ENCODE measurements around the gene CORO2A. TPM values are rescaled to one million over a fixed set of nuclear protein-coding genes. Genes with fewer than 3 reads are reported as not detected.
"Not testable (repeated sequence)": the region's sequence is repeated elsewhere in the genome, so short reads cannot be mapped to it uniquely, and the experiment has no call there.

Gene CORO2A
- total RNA-seq, 6 experiments from 2014 or later, result 0.84 to 2.4 (median 1.1) TPM

- H3K4me3 Mint-ChIP-seq, result no peak overlapping the region
- H3K4me1 Mint-ChIP-seq (ENCODE audit: low read depth), result no peaks in the 10 kb centered on the region
- DNase-seq, result no peak
- H3K36me3 Mint-ChIP-seq (ENCODE audit: low read depth), result peaks cover 7% of the 10 kb centered on the region; the same call in 1 of the 2 replicates
- H3K27ac Mint-ChIP-seq, result no peak overlapping the region
- TF ChIP-seq, protein P1, sequence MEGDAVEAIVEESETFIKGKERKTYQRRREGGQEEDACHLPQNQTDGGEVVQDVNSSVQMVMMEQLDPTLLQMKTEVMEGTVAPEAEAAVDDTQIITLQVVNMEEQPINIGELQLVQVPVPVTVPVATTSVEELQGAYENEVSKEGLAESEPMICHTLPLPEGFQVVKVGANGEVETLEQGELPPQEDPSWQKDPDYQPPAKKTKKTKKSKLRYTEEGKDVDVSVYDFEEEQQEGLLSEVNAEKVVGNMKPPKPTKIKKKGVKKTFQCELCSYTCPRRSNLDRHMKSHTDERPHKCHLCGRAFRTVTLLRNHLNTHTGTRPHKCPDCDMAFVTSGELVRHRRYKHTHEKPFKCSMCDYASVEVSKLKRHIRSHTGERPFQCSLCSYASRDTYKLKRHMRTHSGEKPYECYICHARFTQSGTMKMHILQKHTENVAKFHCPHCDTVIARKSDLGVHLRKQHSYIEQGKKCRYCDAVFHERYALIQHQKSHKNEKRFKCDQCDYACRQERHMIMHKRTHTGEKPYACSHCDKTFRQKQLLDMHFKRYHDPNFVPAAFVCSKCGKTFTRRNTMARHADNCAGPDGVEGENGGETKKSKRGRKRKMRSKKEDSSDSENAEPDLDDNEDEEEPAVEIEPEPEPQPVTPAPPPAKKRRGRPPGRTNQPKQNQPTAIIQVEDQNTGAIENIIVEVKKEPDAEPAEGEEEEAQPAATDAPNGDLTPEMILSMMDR (IDR thresholded peaks at IDR 0.05), result no peak
- peaks cover 1% of the 10 kb centered on the region; the same call in 1 of the 2 replicates for H3K27me3 Mint-ChIP-seq (ENCODE audit: insufficient read depth)
- no peaks in the 10 kb centered on the region for H3K9me3 Mint-ChIP-seq
These were observed 97.0 kb downstream of the CORO2A start for GRCh38 chr9:98095401-98095800.

DNA sequence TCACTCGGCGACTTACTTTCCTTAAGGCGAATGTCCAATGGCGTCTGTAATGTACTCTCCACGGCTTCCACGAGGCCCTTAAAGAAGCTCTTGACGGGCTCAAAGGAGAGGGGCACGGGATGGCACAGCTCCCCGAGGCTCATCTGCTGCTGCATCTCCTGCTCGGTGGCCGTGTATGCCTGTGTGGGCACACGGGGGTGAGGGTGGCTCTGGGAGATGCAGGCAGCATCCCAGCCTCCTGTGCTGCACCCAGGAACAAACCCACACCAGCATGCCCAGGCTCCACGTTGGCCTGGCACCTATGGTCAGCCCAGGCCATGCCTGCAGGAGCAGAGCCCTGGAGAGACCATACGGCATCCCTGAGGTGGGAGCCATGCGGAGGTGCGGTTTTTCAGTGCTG lies 97.6 kb downstream of the CORO2A start:
- Mint-ChIP-seq H3K36me3 (ENCODE audit: low read depth) (peaks cover 7% of the 10 kb centered on the region; the same call in 1 of the 2 replicates), H3K27ac (no peak overlapping the region), H3K4me1 (ENCODE audit: low read depth) (no peaks in the 10 kb centered on the region), H3K9me3 (no peaks in the 10 kb centered on the region), H3K4me3 (no peak overlapping the region), H3K27me3 (ENCODE audit: insufficient read depth) (peaks cover 1% of the 10 kb centered on the region; the same call in 1 of the 2 replicates)
- DNase-seq, result no peak
- TF ChIP-seq, protein P1 (IDR thresholded peaks at IDR 0.05), result no peak

DNA sequence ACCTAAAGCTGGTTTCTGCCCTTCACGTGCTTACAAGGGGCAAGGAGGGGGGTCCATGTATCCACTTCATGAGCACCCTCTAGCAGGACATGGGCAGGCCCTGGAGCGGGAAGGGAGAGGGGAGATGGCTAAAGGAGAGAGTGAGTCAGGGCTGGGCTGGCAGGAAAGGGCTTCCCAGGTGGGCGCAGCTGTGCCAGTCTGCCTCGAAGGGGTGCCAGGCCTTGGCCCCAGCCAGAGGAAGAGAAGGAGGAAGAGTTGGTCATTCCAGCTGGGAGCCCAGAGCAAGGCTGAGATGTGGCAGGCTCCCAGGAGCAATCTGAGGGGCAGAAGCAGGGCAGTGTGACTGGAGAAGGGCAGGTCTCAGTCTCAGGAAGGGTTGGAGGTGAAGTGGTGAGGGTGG lies 98.1 kb downstream of the CORO2A start:
- H3K36me3 Mint-ChIP-seq (ENCODE audit: low read depth), result peaks cover 7% of the 10 kb centered on the region; the same call in 1 of the 2 replicates
- H3K27me3 Mint-ChIP-seq (ENCODE audit: insufficient read depth), result peaks cover 1% of the 10 kb centered on the region; the same call in 1 of the 2 replicates
- no peak overlapping the region for H3K27ac Mint-ChIP-seq
- DNase-seq, result no peak
- H3K9me3 Mint-ChIP-seq, result no peaks in the 10 kb centered on the region
- TF ChIP-seq, protein P1 (IDR thresholded peaks at IDR 0.05), result no peak
- H3K4me3 Mint-ChIP-seq, result no peak overlapping the region
- H3K4me1 Mint-ChIP-seq (ENCODE audit: low read depth), result no peaks in the 10 kb centered on the region

DNA sequence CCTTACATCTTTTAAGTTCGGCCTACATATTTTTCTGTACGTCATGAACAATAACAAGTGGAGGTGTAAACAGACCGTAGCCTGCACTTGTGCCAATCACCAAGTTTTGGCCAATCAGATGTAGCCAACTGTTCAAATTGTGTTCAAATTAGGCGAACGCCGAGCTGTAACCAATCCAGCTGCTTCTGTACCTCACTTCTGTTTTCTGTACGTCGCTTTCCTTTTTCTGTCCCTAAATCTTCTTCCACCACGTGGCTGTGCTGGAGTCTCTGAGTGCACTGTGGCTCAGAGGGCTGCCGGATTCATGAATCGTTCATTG lies 99.9 kb downstream of the CORO2A start:
- TF ChIP-seq, protein P1 (IDR thresholded peaks at IDR 0.05), result no peak
- Mint-ChIP-seq H3K27ac (no peak overlapping the region), H3K9me3 (no peaks in the 10 kb centered on the region), H3K4me1 (ENCODE audit: low read depth) (no peaks in the 10 kb centered on the region), H3K27me3 (ENCODE audit: insufficient read depth) (peaks cover 1% of the 10 kb centered on the region; the same call in 1 of the 2 replicates), H3K36me3 (ENCODE audit: low read depth) (peaks cover 7% of the 10 kb centered on the region; the same call in 1 of the 2 replicates), H3K4me3 (no peak overlapping the region)
- DNase-seq, result no peak

DNA sequence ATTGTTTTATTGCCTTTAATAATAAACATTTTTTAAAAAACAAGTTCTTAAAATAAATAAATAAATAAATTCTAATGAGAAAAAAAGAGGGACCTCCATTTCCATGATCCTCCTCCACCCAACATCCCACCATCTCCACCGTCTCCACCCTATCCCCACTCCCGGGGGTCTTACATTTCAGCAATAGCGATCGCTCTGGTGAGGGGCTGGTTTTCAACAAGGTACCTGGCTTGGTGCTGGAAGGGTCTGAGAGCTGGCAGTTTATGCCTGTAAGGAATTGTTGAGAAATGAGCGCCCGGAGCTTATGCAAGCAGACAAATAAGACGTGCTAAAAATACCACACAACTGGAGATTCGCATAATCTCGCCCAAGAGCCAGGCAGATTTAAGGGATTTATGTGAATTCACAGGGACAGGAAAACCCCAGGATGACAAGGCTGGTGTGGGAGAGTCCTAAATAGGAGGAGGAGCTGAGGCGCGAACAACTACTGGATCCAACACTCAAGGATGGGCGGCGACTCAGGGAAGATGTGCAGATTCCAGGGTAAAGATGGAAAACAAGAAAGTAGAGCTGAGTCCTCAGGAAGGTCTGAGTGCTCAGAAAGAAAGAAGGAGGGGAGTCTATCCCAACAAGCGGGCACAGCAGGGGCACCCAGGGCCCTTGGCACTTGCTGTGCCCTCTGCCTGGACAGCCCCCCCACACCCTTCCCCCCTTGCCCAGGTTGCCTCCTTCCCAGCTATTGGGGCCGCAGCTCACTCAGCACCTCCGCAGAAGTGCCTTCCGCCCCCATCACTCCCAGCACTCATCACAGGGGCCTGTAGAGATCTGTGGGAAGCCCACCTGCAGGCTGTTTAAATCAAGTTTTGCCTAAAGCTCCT lies 100.5 kb downstream of the CORO2A start:
- no peak for DNase-seq
- Mint-ChIP-seq H3K9me3 (no peaks in the 10 kb centered on the region), H3K27ac (no peak overlapping the region), H3K27me3 (ENCODE audit: insufficient read depth) (peaks cover 2% of the 10 kb centered on the region), H3K4me1 (ENCODE audit: low read depth) (no peaks in the 10 kb centered on the region), H3K4me3 (no peak overlapping the region), H3K36me3 (ENCODE audit: low read depth) (peaks cover 10% of the 10 kb centered on the region)
- TF ChIP-seq, protein P1 (IDR thresholded peaks at IDR 0.05), result no peak

GRCh38 chr9:98090674-98091073 lies 101.8 kb downstream of the CORO2A start:
- not testable (repeated sequence) for H3K4me3 Mint-ChIP-seq; H3K4me1 Mint-ChIP-seq (ENCODE audit: low read depth); DNase-seq; H3K27ac Mint-ChIP-seq; H3K9me3 Mint-ChIP-seq; H3K27me3 Mint-ChIP-seq (ENCODE audit: insufficient read depth)
- H3K36me3 Mint-ChIP-seq (ENCODE audit: low read depth), result peaks cover 17% of the 10 kb centered on the region

All from HFFc6 (cell line).